SK-N-SH treated with all-trans-retinoic acid at 6 μM for 48 hours (cell line): ENCODE data around the gene PYHIN1.

Experiments used
- ATAC-seq: fragments of 200-7000 bp; cut with Tn5 transposase; 3 replicates; pipeline ENCODE4 v1.9.1; 2020; ENCODE audit warnings: mild to moderate bottlenecking, moderate library complexity
- ARNTL ChIP-seq: fragments of 450-650 bp; formaldehyde crosslinking; IDR thresholded peaks from 2 replicates; pipeline ENCODE4 v1.5.0; 2020; ENCODE audit warnings: low read depth, mild to moderate bottlenecking, moderate library complexity, borderline replicate concordance
- BACH2 ChIP-seq: fragments of 250-450 bp; sonication (Bioruptor Pico); IDR thresholded peaks from 2 replicates; pipeline ENCODE4 v1.9.0; 2021; ENCODE audit warnings: mild to moderate bottlenecking, borderline replicate concordance
- CREB5 ChIP-seq: fragments of 250-450 bp; sonication (Bioruptor Pico); IDR thresholded peaks from 2 replicates; pipeline ENCODE4 v1.5.1; 2020; ENCODE audit warnings: low read depth, mild to moderate bottlenecking, moderate library complexity
- CSDC2 ChIP-seq: fragments of 250-450 bp; sonication (Bioruptor Pico); IDR thresholded peaks from 2 replicates; pipeline ENCODE4 v1.5.0; 2020; ENCODE audit warnings: mild to moderate bottlenecking, moderate library complexity
- CSRNP3 ChIP-seq: fragments of 250-450 bp; sonication (Bioruptor Pico); IDR thresholded peaks from 2 replicates; pipeline ENCODE4 v1.5.1; 2021; ENCODE audit warnings: mild to moderate bottlenecking, moderate library complexity
- ESRRG ChIP-seq: fragments of 250-450 bp; sonication (Bioruptor Pico); IDR thresholded peaks from 2 replicates; pipeline ENCODE4 v1.6.1; 2021; ENCODE audit warnings: mild to moderate bottlenecking
- GLIS3 ChIP-seq: fragments of 250-450 bp; sonication (Bioruptor Pico); IDR thresholded peaks from 2 replicates; pipeline ENCODE4 v1.5.0; 2020; ENCODE audit warnings: mild to moderate bottlenecking, moderate library complexity
- ISL1 ChIP-seq: fragments of 250-450 bp; sonication (Bioruptor Pico); IDR thresholded peaks from 2 replicates; pipeline ENCODE4 v2.1.2; 2022; ENCODE audit warnings: mild to moderate bottlenecking, moderate library complexity
- OSR1 ChIP-seq: fragments of 250-450 bp; sonication (Bioruptor Pico); IDR thresholded peaks from 2 replicates; pipeline ENCODE4 v1.8.0; 2022; ENCODE audit warnings: moderate library complexity, mild to moderate bottlenecking, inconsistent platforms
- PATZ1 ChIP-seq: fragments of 250-450 bp; sonication (Bioruptor Pico); IDR thresholded peaks from 2 replicates; pipeline ENCODE4 v1.8.0; 2020; ENCODE audit warnings: mild to moderate bottlenecking, moderate library complexity, borderline replicate concordance
- POU6F1 ChIP-seq: fragments of 250-450 bp; sonication (Bioruptor Pico); IDR thresholded peaks from 2 replicates; pipeline ENCODE4 v1.8.0; 2021; ENCODE audit warnings: low read depth, mild to moderate bottlenecking, moderate library complexity, borderline replicate concordance
- PPARA ChIP-seq: fragments of 250-450 bp; sonication (Bioruptor Pico); IDR thresholded peaks from 2 replicates; pipeline ENCODE4 v1.5.0; 2020; ENCODE audit warnings: mild to moderate bottlenecking, borderline replicate concordance
- RARB ChIP-seq: fragments of 250-450 bp; sonication (Bioruptor Pico); IDR thresholded peaks from 2 replicates; pipeline ENCODE4 v1.8.0; 2021; ENCODE audit warnings: mild to moderate bottlenecking, moderate library complexity
- SNAI2 ChIP-seq: fragments of 250-450 bp; sonication (Bioruptor Pico); IDR thresholded peaks from 2 replicates; pipeline ENCODE4 v1.5.0; 2020; ENCODE audit warnings: mild to moderate bottlenecking, moderate library complexity
- TCF4 ChIP-seq: fragments of 250-450 bp; sonication (Bioruptor Pico); IDR thresholded peaks from 2 replicates; pipeline ENCODE4 v1.8.0; 2021; ENCODE audit warnings: mild to moderate bottlenecking, moderate library complexity, borderline replicate concordance
- TOX ChIP-seq: fragments of 250-450 bp; sonication (Bioruptor Pico); IDR thresholded peaks from 2 replicates; pipeline ENCODE4 v1.8.0; 2021; ENCODE audit warnings: mild to moderate bottlenecking, moderate library complexity, borderline replicate concordance
- TSHZ2 ChIP-seq: fragments of 250-450 bp; sonication (Bioruptor Pico); IDR thresholded peaks from 2 replicates; pipeline ENCODE4 v1.5.0; 2020; ENCODE audit warnings: mild to moderate bottlenecking, moderate library complexity
- ZFP3 ChIP-seq: fragments of 250-450 bp; sonication (Bioruptor Pico); IDR thresholded peaks from 2 replicates; pipeline ENCODE4 v1.5.0; 2020; ENCODE audit warnings: mild to moderate bottlenecking, moderate library complexity
- ZFP30 ChIP-seq: fragments of 450-650 bp; formaldehyde crosslinking; IDR thresholded peaks from 2 replicates; pipeline ENCODE4 v1.5.0; 2022; ENCODE audit warnings: mild to moderate bottlenecking, moderate library complexity
- ZNF565 ChIP-seq: fragments of 450-650 bp; formaldehyde crosslinking; conservative IDR thresholded peaks from 2 replicates; pipeline ENCODE4 v1.5.0; 2020; ENCODE audit warnings: low read depth, mild to moderate bottlenecking, moderate library complexity
- ZNF70 ChIP-seq: fragments of 450-650 bp; formaldehyde crosslinking; IDR thresholded peaks from 2 replicates; pipeline ENCODE4 v1.5.0; 2020; ENCODE audit warnings: mild to moderate bottlenecking, moderate library complexity
- ZNF8 ChIP-seq: fragments of 450-650 bp; formaldehyde crosslinking; IDR thresholded peaks from 2 replicates; pipeline ENCODE4 v1.5.0; 2020; ENCODE audit warnings: mild to moderate bottlenecking, moderate library complexity

The PYHIN1 gene

GRCh38 chr1:158941317-158941716 lies 10.0 kb downstream of the PYHIN1 start:
- TF ChIP-seq ZNF70 (CRISPR knock-in tag), result no peak
- TF ChIP-seq ESRRG (CRISPR knock-in tag), result no peak
- ATAC-seq, result no peak

- no peak for TF ChIP-seq BACH2 (CRISPR knock-in tag)
- TF ChIP-seq GLIS3, result no peak
- TF ChIP-seq ZFP3 (CRISPR knock-in tag), result no peak
- no peak for TF ChIP-seq CSDC2 (CRISPR knock-in tag)
- TF ChIP-seq PPARA (CRISPR knock-in tag), result no peak
- no peak for TF ChIP-seq ARNTL (CRISPR knock-in tag)
- TF ChIP-seq, all 23 proteins: peak for 0
Measured at GRCh38 chr1:158942490-158942889, 11.1 kb downstream of the PYHIN1 start.

GRCh38 chr1:158943059-158943458 lies 11.7 kb downstream of the PYHIN1 start:
- no peak for ATAC-seq
- TF ChIP-seq ISL1 (CRISPR knock-in tag) (no peak), CSDC2 (CRISPR knock-in tag) (no peak), ZNF70 (CRISPR knock-in tag) (no peak), ZFP30 (CRISPR knock-in tag) (no peak), TOX (CRISPR knock-in tag) (no peak), ESRRG (CRISPR knock-in tag) (no peak), SNAI2 (CRISPR knock-in tag) (no peak), OSR1 (CRISPR knock-in tag) (no peak), POU6F1 (CRISPR knock-in tag) (no peak)

More at GRCh38 chr1:158942490-158942889, 11.1 kb downstream of the PYHIN1 start:
- no peak for ATAC-seq

- ATAC-seq, result no peak
- TF ChIP-seq ARNTL (CRISPR knock-in tag) (no peak), CREB5 (CRISPR knock-in tag) (no peak), RARB (CRISPR knock-in tag) (no peak), ZNF565 (CRISPR knock-in tag) (no peak), BACH2 (CRISPR knock-in tag) (no peak), ZFP30 (CRISPR knock-in tag) (no peak), PATZ1 (CRISPR knock-in tag) (no peak), GLIS3 (no peak), ZNF8 (CRISPR knock-in tag) (no peak), ZNF70 (CRISPR knock-in tag) (no peak)
Measured at GRCh38 chr1:158945061-158945460, 13.7 kb downstream of the PYHIN1 start.

- no peak for ATAC-seq
- TF ChIP-seq ISL1 (CRISPR knock-in tag), result no peak
- TF ChIP-seq TSHZ2, result no peak
- no peak for TF ChIP-seq ZNF70 (CRISPR knock-in tag)
- TF ChIP-seq OSR1 (CRISPR knock-in tag), result no peak
- no peak for TF ChIP-seq CSDC2 (CRISPR knock-in tag)
- no peak for TF ChIP-seq CREB5 (CRISPR knock-in tag)
- no peak for TF ChIP-seq TCF4 (CRISPR knock-in tag)
- no peak for TF ChIP-seq POU6F1 (CRISPR knock-in tag)
- TF ChIP-seq SNAI2 (CRISPR knock-in tag), result no peak
- TF ChIP-seq ZNF8 (CRISPR knock-in tag), result no peak
- TF ChIP-seq ZNF565 (CRISPR knock-in tag), result no peak
- TF ChIP-seq ESRRG (CRISPR knock-in tag), result no peak
- TF ChIP-seq CSRNP3, result no peak
- no peak for TF ChIP-seq GLIS3
Measured at GRCh38 chr1:158946785-158947184, 15.4 kb downstream of the PYHIN1 start.
